ENCODE measurements around the gene SPAG17.

SPAG17 gene

GRCh38 chr1:118185084-118185832 lies at the start of gene SPAG17:
SPAG17 (minus strand) TSS chr1:118185228; CDS start chr1:118185157, 71 bp downstream.
- Histone ChIP-seq H3K27ac (ENCODE audit: extremely low read depth, low read depth, low read length) (no peak within 1 kb of the TSS; the same call in 1 of the 2 replicates), H3K9me3 (ENCODE audit: control insufficient read depth, insufficient read depth, low read depth, low read length) (no peaks in the 10 kb centered on the region), H3K4me3 (ENCODE audit: low read depth, low read length) (peak within 1 kb of the TSS; percentile 54), H3K36me3 (ENCODE audit: control insufficient read depth in 2 of 2, insufficient read depth in 1 of 2, low read length in 2 of 2) (no peaks in the 10 kb centered on the region), H3K4me1 (ENCODE audit: control insufficient read depth, insufficient read depth, low read length) (no peaks in the 10 kb centered on the region)
- ChIA-PET CTCF (interaction anchor here (0.5 to 1.0 kb wide), 3 partner anchors 11 to 51 kb away, joined by 3 read pairs; no protein-coding TSS in a partner anchor), POLR2A (no interaction called here)
- TF ChIP-seq ZNF394 (tag by site-specific recombination; IDR thresholded peaks at IDR 0.05; ENCODE audit: borderline replicate concordance) (no peak), ZNF132 (tag by site-specific recombination; IDR thresholded peaks at IDR 0.05; ENCODE audit: borderline replicate concordance) (no peak), ZNF335 (tag by site-specific recombination; conservative IDR thresholded peaks at IDR 0.05) (peak; percentile 84; the same call in 1 of the 2 replicates), KLF7 (tag by site-specific recombination; IDR thresholded peaks at IDR 0.05; ENCODE audit: borderline replicate concordance) (no peak), ZSCAN18 (tag by site-specific recombination; IDR thresholded peaks at IDR 0.05) (no peak), ZEB2 (tag by site-specific recombination; IDR thresholded peaks at IDR 0.05) (0 out of 2 replicates have a peak, but pooled peaks have one; percentile 34), SCRT2 (tag by site-specific recombination; IDR thresholded peaks at IDR 0.05) (no peak), ZBTB8A (tag by site-specific recombination; IDR thresholded peaks at IDR 0.05) (peak; percentile 28; the same call in 1 of the 2 replicates), ZNF529 (tag by site-specific recombination; IDR thresholded peaks at IDR 0.05; ENCODE audit: insufficient replicate concordance) (peak; percentile 5), ZNF280C (tag by site-specific recombination; IDR thresholded peaks at IDR 0.05) (no peak), ZNF473 (tag by site-specific recombination; IDR thresholded peaks at IDR 0.05) (no peak), ZBTB26 (tag by site-specific recombination; optimal IDR thresholded peaks at IDR 0.05) (peak; percentile 30), KLF1 (tag by site-specific recombination; IDR thresholded peaks at IDR 0.05) (no peak), PRDM10 (tag by site-specific recombination; IDR thresholded peaks at IDR 0.05) (peak; percentile 73), MYNN (tag by site-specific recombination; IDR thresholded peaks at IDR 0.05; ENCODE audit: borderline replicate concordance) (peak; percentile 54; the same call in 1 of the 2 replicates), REPIN1 (tag by site-specific recombination; IDR thresholded peaks at IDR 0.05; ENCODE audit: low read depth) (0 out of 2 replicates have a peak, but pooled peaks have one; percentile 54), KLF9 (tag by site-specific recombination; IDR thresholded peaks at IDR 0.05; ENCODE audit: low read depth) (peak; percentile 83), KLF8 (tag by site-specific recombination; IDR thresholded peaks at IDR 0.05) (0 out of 2 replicates have a peak, but pooled peaks have one; percentile 20), ZNF416 (tag by site-specific recombination; IDR thresholded peaks at IDR 0.05) (no peak), ZNF426 (tag by site-specific recombination; IDR thresholded peaks at IDR 0.05) (no peak)
- TF ChIP-seq, protein P1, sequence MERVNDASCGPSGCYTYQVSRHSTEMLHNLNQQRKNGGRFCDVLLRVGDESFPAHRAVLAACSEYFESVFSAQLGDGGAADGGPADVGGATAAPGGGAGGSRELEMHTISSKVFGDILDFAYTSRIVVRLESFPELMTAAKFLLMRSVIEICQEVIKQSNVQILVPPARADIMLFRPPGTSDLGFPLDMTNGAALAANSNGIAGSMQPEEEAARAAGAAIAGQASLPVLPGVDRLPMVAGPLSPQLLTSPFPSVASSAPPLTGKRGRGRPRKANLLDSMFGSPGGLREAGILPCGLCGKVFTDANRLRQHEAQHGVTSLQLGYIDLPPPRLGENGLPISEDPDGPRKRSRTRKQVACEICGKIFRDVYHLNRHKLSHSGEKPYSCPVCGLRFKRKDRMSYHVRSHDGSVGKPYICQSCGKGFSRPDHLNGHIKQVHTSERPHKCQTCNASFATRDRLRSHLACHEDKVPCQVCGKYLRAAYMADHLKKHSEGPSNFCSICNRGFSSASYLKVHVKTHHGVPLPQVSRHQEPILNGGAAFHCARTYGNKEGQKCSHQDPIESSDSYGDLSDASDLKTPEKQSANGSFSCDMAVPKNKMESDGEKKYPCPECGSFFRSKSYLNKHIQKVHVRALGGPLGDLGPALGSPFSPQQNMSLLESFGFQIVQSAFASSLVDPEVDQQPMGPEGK (tag by site-specific recombination; IDR thresholded peaks at IDR 0.05), result peak; percentile 39; the same call in 1 of the 2 replicates
- TF ChIP-seq, protein P2, sequence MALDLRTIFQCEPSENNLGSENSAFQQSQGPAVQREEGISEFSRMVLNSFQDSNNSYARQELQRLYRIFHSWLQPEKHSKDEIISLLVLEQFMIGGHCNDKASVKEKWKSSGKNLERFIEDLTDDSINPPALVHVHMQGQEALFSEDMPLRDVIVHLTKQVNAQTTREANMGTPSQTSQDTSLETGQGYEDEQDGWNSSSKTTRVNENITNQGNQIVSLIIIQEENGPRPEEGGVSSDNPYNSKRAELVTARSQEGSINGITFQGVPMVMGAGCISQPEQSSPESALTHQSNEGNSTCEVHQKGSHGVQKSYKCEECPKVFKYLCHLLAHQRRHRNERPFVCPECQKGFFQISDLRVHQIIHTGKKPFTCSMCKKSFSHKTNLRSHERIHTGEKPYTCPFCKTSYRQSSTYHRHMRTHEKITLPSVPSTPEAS (tag by site-specific recombination; IDR thresholded peaks at IDR 0.05), result no peak
- TF ChIP-seq, protein P3, sequence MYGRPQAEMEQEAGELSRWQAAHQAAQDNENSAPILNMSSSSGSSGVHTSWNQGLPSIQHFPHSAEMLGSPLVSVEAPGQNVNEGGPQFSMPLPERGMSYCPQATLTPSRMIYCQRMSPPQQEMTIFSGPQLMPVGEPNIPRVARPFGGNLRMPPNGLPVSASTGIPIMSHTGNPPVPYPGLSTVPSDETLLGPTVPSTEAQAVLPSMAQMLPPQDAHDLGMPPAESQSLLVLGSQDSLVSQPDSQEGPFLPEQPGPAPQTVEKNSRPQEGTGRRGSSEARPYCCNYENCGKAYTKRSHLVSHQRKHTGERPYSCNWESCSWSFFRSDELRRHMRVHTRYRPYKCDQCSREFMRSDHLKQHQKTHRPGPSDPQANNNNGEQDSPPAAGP (tag by site-specific recombination; IDR thresholded peaks at IDR 0.05), result peak; percentile 25; the same call in 1 of the 2 replicates
